HepG2 (cell line): ENCODE results near the gene CAMK1D. TPM values are rescaled to one million over a fixed set of nuclear protein-coding genes. Genes with fewer than 3 reads are reported as not detected.

Experiments
- ATAC-seq: fragments of 200-7000 bp; cut with Tn5 transposase; 3 replicates; pipeline ENCODE4 v1.9.1; 2020; ENCODE audit warnings: mild to moderate bottlenecking, moderate library complexity
- BruUV-seq: library from RNA; stranded (reverse); fragments of 400-500 nt; replicated peaks from 2 replicates; lab custom pipeline; 2021; lab: Mats Ljungman, UMichigan
- CTCF ChIA-PET: fragments of 300-600 bp; formaldehyde crosslinking; extraction: SDS; loops from one replicate; lab custom pipeline; 2021; ENCODE audit warnings: low total read pairs, inconsistent platforms, low intra/inter-chr PET ratio; lab: Yijun Ruan, JAX
- POLR2A ChIA-PET: fragments of 350-600 bp; sonication (Branson Sonifier 250); formaldehyde crosslinking; loops from one replicate; lab custom pipeline; 2020; ENCODE audit warnings: antibody characterized with exemption, inconsistent platforms; lab: Yijun Ruan, JAX
- DNase-seq: peaks from one replicate; pipeline ENCODE4 v3.0.0-alpha.2; 2015; ENCODE audit warnings: low spot score
- FAIRE-seq: peaks from 3 replicates; lab custom pipeline; 2011; peaks lifted over from hg19 to GRCh38; lab: Jason Lieb, UNC
- H2AFZ ChIP-seq: one replicate; pipeline ENCODE4 v1.6.1; 2011; ENCODE audit warnings: low read length, inconsistent platforms
- H3K27ac ChIP-seq: fragments of 300-600 bp; 3 replicates; pipeline ENCODE4 v1.8.0; 2011; ENCODE audit warnings: mixed run types, mild to moderate bottlenecking, mixed read lengths, low read length, inconsistent platforms; ENCODE audit not compliant: insufficient read depth; ENCODE audit errors: extremely low read length
- H3K27me3 ChIP-seq, 2 experiments: fragments of 200-600 bp in 1 of 2; 2 replicates in 1 of 2; 3 replicates in 1 of 2; pipeline versions ENCODE4 v1.6.0 to v1.8.0; 2011; ENCODE audit warnings: low read length in 2 of 2, mild to moderate bottlenecking in 2 of 2, moderate library complexity in 2 of 2, inconsistent platforms in 1 of 2; ENCODE audit not compliant: insufficient read depth in 2 of 2, control insufficient read depth in 1 of 2
- H3K36me3 ChIP-seq, 2 experiments: fragments of 200-600 bp in 1 of 2; replicated peaks in 1 of 2; 2 replicates in 1 of 2; 3 replicates in 1 of 2; pipeline versions ENCODE4 v1.5.1 to v1.8.0; 2011; ENCODE audit warnings: low read length in 2 of 2, inconsistent platforms in 1 of 2; ENCODE audit not compliant: insufficient read depth in 2 of 2, control insufficient read depth in 1 of 2
- H3K4me1 ChIP-seq: 2 replicates; pipeline ENCODE4 v1.5.1; 2012; ENCODE audit warnings: low read length, inconsistent platforms; ENCODE audit not compliant: insufficient read depth
- H3K4me2 ChIP-seq: 2 replicates; pipeline ENCODE4 v1.6.0; 2011; ENCODE audit warnings: low read depth, low read length, inconsistent platforms
- H3K4me3 ChIP-seq, 3 experiments: fragments of 200-600 bp in 1 of 3; sonication (generic), shearing (Covaris generic) in 1 of 3; replicated peaks in 1 of 3; 2 replicates each; pipeline ENCODE4 v1.5.1; 2011 to 2016; ENCODE audit warnings: low read length in 3 of 3, inconsistent platforms in 2 of 3, low read depth in 2 of 3, mild to moderate bottlenecking in 2 of 3, control low read depth in 1 of 3, mixed read lengths in 1 of 3; ENCODE audit not compliant: insufficient read depth in 1 of 3
- H3K79me2 ChIP-seq: one replicate; pipeline ENCODE4 v1.6.1; 2011; ENCODE audit warnings: low read length, inconsistent platforms; ENCODE audit not compliant: insufficient read depth
- H3K9ac ChIP-seq: 2 replicates; pipeline ENCODE4 v1.6.0; 2011; ENCODE audit warnings: mild to moderate bottlenecking, low read depth, low read length, inconsistent platforms; ENCODE audit not compliant: insufficient read depth
- H3K9me3 ChIP-seq: 2 replicates; pipeline ENCODE4 v1.5.1; 2012; ENCODE audit warnings: mild to moderate bottlenecking, low read length
- H4K20me1 ChIP-seq: 2 replicates; pipeline ENCODE4 v1.6.0; 2011; ENCODE audit warnings: inconsistent platforms, mild to moderate bottlenecking, low read length, moderate library complexity; ENCODE audit not compliant: insufficient read depth
- NPAS2 ChIP-seq: sonication (generic); formaldehyde crosslinking; IDR thresholded peaks from 2 replicates; pipeline ENCODE4 v1.8.0; 2022; ENCODE audit warnings: mild to moderate bottlenecking, missing genetic modification reagents, borderline replicate concordance
- PCBP2 ChIP-seq: fragments of 200-400 bp; formaldehyde crosslinking; optimal IDR thresholded peaks from 2 replicates; pipeline ENCODE3; 2018; ENCODE audit warnings: low read length, low read depth; ENCODE audit not compliant: poor library complexity, severe bottlenecking
- REPIN1 ChIP-seq: sonication (generic); formaldehyde crosslinking; IDR thresholded peaks from 2 replicates; pipeline ENCODE4 v1.8.0; 2022; ENCODE audit warnings: missing genetic modification reagents, low read depth, mild to moderate bottlenecking, borderline replicate concordance
- SNRNP70 ChIP-seq: fragments of 200-400 bp; formaldehyde crosslinking; IDR thresholded peaks from 2 replicates; pipeline ENCODE4 v1.6.1; 2017; ENCODE audit warnings: mild to moderate bottlenecking, low read depth, low read length, moderate library complexity
- ZBTB20 ChIP-seq: sonication (generic); formaldehyde crosslinking; IDR thresholded peaks from 2 replicates; pipeline ENCODE4 v1.8.1; 2023; ENCODE audit warnings: missing genetic modification reagents, low read depth, mild to moderate bottlenecking, borderline replicate concordance
- ZKSCAN1 ChIP-seq: fragments of 150-350 bp; IDR thresholded peaks from 2 replicates; pipeline ENCODE4 v1.6.1; 2014; ENCODE audit warnings: low read length
- ZNF644 ChIP-seq: IDR thresholded peaks from 2 replicates; pipeline ENCODE4 v1.6.1; 2016; ENCODE audit warnings: low read depth
- ZNF674 ChIP-seq: sonication (generic); formaldehyde crosslinking; IDR thresholded peaks from 2 replicates; pipeline ENCODE4 v1.5.0; 2020; ENCODE audit warnings: low read depth, mild to moderate bottlenecking, missing genetic modification reagents
- WGBS: methylation state at CpG from one replicate; pipeline ENCODE4 v1.1.6; 2017; ENCODE audit warnings: low lambda C conversion rate; 5-methylcytosine and 5-hydroxymethylcytosine counted together
- in situ Hi-C: cut with HindIII; loops from 2 replicates; pipeline ENCODE4 v1.10.0; 2017; ENCODE audit warnings: low pct_unique_long_range_greater_than_20kb; ENCODE audit not compliant: extremely low pct_ligation_motif_present
- intact Hi-C: fragments of 100-400 bp; cut with micrococcal nuclease; formaldehyde crosslinking; loops from one replicate; pipeline ENCODE4 v1.10.0; 2022; ENCODE audit not compliant: unreplicated experiment
- polyA plus RNA-seq, 8 experiments: library from polyadenylated mRNA; depleted of rRNA in 3 of 8; stranded (reverse) in 7 of 8; unstranded in 1 of 8; fragments of >200 nt; fragmentation: Illumina TruSeq in 4 of 8; extraction: Trizol in 4 of 8; gene quantifications; 2 replicates each; pipeline versions ENCODE4 v1.2.1 to v1.2.3, GENCODE V29; 2011 to 2016; ENCODE audit warnings: low read depth in 4 of 8, missing spikeins in 1 of 8, mixed read lengths in 1 of 8; ENCODE audit not compliant: insufficient read depth in 1 of 8
- total RNA-seq, 5 experiments: library from RNA; depleted of rRNA; stranded (reverse); fragments of >200 nt; fragmentation: Illumina TruSeq; extraction: Trizol; gene quantifications; 2 replicates each; pipeline ENCODE4 v1.2.3, GENCODE V29; 2016; ENCODE audit warnings: low read depth in 1 of 5
- TF ChIP-seq, protein P1 (sequence below): sonication (generic); formaldehyde crosslinking; IDR thresholded peaks from 2 replicates; pipeline ENCODE4 v1.4.0; 2020; ENCODE audit warnings: missing genetic modification reagents, mild to moderate bottlenecking, borderline replicate concordance
- TF ChIP-seq, protein P2 (sequence below), 2 experiments: fragments of 450-650 bp in 1 of 2; sonication (generic) in 1 of 2; formaldehyde crosslinking in 1 of 2; IDR thresholded peaks; 2 replicates each; pipeline versions ENCODE4 v1.6.1 to v1.8.0; 2016 to 2022; ENCODE audit warnings: antibody characterized with exemption in 1 of 2, mild to moderate bottlenecking in 1 of 2, missing genetic modification reagents in 1 of 2

The CAMK1D gene
- total and polyA plus RNA-seq, 2 of the 13 experiments (the other 11 are each of a cell fraction or from before 2014, with no cell fraction given): under 0.01 TPM; not detected in 1

DNA sequence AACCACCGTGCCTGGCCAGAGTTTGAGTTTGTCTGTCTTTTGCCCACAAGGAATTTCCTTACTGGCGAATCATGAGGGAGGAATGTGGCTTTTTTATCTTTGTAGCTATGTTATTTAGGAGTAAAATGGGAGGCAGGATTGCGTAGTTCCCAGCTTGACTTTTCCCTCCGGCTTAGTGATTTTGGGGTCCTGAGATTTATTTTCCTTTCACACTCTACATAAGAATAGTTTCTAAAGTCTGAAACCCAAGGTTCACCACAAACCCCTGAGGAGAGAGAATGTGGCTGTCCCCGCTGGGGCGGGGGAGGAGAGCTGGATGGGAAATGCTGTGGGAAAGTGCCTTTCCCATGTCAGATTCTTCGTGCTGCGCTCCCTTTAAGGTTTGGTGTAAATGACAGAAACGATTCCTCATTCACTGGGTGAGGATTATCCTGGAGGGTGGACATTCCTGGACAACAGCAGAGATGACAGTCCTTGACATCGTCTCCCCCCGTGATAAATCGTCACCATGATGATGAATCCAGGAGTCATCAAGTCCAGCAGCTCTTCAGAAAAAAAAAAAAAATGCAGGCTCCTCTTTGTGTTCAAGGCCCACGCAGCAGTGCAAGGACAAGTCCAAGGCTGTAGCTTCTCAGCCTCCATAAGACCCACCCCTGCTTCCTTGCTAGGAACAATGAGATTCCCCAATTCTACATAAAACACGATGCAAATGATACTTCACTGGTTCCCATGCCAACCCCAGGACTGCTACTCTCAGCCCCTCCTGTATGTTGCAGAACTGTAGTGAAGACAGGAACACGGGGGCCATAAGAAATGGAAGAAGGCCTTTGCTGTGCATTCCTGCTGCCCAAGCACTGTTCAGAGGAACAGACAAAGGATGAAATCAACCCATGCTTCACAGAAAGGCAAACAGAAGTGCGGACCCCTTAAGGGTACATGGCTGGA, 419.1 kb downstream of the CAMK1D start:
- Histone ChIP-seq H3K4me3 (no peak overlapping the region), H2AFZ (no peak overlapping the region), H3K4me1 (peaks cover 13% of the 10 kb centered on the region), H3K4me2 (no peak overlapping the region), H3K9ac (no peak overlapping the region), H3K27me3 (no peaks in the 10 kb centered on the region), H3K27ac (no peak overlapping the region), H3K36me3 (no peaks in the 10 kb centered on the region), H3K79me2 (no peaks in the 10 kb centered on the region), H3K9me3 (no peaks in the 10 kb centered on the region), H4K20me1 (no peaks in the 10 kb centered on the region)
- BruUV-seq: no TSS peak
- in situ Hi-C loops (no loop called here), intact Hi-C loops (no loop called here)
- POLR2A ChIA-PET: no interaction called here
- ATAC-seq (no peak), FAIRE-seq (no peak), DNase-seq (no peak)
- WGBS: 32% methylated on average over 15 of the region's 16 CpGs
- CTCF ChIA-PET: no interaction called here
- TF ChIP-seq ZKSCAN1 (no peak), NPAS2 (CRISPR knock-in tag) (no peak), ZNF644 (CRISPR knock-in tag) (no peak), PCBP2 (no peak), REPIN1 (CRISPR knock-in tag) (no peak), ZBTB20 (CRISPR knock-in tag) (no peak), SNRNP70 (no peak), ZNF674 (CRISPR knock-in tag) (no peak)
- TF ChIP-seq, protein P1, sequence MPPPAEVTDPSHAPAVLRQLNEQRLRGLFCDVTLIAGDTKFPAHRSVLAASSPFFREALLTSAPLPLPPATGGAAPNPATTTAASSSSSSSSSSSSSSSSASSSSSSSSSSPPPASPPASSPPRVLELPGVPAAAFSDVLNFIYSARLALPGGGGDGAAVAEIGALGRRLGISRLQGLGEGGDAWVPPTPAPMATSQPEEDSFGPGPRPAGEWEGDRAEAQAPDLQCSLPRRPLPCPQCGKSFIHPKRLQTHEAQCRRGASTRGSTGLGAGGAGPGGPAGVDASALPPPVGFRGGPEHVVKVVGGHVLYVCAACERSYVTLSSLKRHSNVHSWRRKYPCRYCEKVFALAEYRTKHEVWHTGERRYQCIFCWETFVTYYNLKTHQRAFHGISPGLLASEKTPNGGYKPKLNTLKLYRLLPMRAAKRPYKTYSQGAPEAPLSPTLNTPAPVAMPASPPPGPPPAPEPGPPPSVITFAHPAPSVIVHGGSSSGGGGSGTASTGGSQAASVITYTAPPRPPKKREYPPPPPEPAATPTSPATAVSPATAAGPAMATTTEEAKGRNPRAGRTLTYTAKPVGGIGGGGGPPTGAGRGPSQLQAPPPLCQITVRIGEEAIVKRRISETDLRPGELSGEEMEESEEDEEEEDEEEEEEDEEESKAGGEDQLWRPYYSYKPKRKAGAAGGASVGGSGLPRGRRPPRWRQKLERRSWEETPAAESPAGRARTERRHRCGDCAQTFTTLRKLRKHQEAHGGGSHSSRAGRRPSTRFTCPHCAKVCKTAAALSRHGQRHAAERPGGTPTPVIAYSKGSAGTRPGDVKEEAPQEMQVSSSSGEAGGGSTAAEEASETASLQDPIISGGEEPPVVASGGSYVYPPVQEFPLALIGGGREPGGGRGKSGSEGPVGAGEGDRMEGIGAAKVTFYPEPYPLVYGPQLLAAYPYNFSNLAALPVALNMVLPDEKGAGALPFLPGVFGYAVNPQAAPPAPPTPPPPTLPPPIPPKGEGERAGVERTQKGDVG (CRISPR knock-in tag): no peak
- TF ChIP-seq, protein P2, sequence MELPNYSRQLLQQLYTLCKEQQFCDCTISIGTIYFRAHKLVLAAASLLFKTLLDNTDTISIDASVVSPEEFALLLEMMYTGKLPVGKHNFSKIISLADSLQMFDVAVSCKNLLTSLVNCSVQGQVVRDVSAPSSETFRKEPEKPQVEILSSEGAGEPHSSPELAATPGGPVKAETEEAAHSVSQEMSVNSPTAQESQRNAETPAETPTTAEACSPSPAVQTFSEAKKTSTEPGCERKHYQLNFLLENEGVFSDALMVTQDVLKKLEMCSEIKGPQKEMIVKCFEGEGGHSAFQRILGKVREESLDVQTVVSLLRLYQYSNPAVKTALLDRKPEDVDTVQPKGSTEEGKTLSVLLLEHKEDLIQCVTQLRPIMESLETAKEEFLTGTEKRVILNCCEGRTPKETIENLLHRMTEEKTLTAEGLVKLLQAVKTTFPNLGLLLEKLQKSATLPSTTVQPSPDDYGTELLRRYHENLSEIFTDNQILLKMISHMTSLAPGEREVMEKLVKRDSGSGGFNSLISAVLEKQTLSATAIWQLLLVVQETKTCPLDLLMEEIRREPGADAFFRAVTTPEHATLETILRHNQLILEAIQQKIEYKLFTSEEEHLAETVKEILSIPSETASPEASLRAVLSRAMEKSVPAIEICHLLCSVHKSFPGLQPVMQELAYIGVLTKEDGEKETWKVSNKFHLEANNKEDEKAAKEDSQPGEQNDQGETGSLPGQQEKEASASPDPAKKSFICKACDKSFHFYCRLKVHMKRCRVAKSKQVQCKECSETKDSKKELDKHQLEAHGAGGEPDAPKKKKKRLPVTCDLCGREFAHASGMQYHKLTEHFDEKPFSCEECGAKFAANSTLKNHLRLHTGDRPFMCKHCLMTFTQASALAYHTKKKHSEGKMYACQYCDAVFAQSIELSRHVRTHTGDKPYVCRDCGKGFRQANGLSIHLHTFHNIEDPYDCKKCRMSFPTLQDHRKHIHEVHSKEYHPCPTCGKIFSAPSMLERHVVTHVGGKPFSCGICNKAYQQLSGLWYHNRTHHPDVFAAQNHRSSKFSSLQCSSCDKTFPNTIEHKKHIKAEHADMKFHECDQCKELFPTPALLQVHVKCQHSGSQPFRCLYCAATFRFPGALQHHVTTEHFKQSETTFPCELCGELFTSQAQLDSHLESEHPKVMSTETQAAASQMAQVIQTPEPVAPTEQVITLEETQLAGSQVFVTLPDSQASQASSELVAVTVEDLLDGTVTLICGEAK (IDR thresholded peaks at IDR 0.05): no peak
- TF ChIP-seq, protein P2 (CRISPR knock-in tag; IDR thresholded peaks at IDR 0.05): no peak
